ENCODE measurements around the gene SCGB3A2.
A peak's percentile ranks its signal among the peaks of the same experiment; 100 is the strongest.

SCGB3A2 gene

DNA sequence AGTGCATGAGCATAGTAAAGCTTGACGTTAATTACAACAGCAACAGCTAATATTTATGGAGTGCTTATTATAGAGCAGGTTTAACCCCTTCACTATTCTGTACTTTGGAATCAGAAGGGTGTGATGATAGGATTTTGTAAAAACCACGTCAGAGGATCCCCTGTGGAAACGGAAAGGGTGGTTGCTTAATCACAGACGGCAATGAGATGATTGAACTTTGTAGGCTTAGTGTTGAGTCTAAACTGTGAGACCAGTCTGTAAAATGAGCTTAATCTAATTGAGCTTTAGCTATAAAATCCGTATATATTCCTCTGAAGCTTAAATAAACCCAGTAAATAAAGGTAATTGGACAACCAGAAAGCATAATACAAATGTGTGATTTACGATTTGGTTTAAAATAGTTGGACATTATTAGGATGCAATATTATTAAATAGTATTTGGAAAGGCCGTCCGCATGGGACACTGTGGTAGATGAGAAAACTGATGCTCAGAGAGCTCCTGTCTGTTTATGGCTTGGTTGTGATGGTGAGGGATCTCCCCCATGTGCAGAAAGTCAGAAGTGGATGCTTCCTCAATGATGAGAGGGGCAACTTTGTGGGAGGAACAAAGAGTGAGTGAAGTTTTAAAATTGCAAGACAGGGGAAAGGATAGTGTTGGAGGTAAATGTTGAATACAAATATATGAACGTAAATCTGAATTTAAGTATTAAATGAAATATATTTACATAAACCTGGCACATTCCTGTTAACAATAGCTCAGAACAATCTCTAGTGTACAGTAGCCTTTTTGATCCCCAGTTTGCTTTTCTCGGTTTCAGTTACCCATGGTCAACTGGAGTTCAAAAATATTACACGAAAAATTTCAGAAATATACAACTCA, 23.4 kb upstream of the SCGB3A2 start:
- TF ChIP-seq, protein P1, sequence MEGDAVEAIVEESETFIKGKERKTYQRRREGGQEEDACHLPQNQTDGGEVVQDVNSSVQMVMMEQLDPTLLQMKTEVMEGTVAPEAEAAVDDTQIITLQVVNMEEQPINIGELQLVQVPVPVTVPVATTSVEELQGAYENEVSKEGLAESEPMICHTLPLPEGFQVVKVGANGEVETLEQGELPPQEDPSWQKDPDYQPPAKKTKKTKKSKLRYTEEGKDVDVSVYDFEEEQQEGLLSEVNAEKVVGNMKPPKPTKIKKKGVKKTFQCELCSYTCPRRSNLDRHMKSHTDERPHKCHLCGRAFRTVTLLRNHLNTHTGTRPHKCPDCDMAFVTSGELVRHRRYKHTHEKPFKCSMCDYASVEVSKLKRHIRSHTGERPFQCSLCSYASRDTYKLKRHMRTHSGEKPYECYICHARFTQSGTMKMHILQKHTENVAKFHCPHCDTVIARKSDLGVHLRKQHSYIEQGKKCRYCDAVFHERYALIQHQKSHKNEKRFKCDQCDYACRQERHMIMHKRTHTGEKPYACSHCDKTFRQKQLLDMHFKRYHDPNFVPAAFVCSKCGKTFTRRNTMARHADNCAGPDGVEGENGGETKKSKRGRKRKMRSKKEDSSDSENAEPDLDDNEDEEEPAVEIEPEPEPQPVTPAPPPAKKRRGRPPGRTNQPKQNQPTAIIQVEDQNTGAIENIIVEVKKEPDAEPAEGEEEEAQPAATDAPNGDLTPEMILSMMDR (IDR thresholded peaks at IDR 0.05; ENCODE audit: borderline replicate concordance, insufficient read depth, low read depth, low read length) = no peak
- H3K4me3 ChIP-seq (ENCODE audit: low read depth, low read length) = no peak overlapping the region

DNA sequence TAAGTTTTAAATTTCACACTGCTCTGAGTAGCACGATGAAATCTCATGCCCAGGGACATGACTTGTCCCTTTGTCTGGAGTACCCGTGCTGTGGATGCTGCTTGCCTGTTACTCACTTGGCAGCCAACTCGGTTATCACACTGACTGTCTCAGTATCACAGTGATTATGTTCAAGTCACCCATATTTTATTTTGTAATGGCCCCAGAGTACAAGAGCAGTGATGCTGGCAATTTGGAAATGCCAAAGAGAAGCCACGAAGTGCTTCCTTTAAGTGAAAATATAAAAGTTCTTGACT, 22.8 kb upstream of the SCGB3A2 start:
- no peak overlapping the region for H3K4me3 ChIP-seq (ENCODE audit: low read depth, low read length)
- TF ChIP-seq, protein P1 (IDR thresholded peaks at IDR 0.05; ENCODE audit: borderline replicate concordance, insufficient read depth, low read depth, low read length) = no peak

DNA sequence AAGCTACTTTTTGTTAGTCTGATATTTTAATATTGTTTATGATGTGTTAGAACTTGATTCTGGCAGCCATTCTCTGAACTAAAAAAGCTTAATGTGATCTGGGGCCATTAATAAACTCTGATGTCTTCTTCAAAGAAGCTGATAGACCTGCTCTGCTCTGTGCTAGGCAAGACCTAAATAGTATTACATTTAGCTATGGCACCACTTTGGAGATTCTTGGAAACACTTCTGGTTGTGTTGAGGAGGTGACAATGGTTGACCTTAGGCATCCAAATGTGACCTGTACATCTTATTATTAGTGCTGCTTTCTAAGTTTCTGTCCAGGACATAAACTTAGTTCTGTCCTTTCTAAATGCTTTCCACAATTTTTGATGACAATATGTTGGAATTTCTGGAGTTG, 21.7 kb upstream of the SCGB3A2 start:
- TF ChIP-seq, protein P1 (IDR thresholded peaks at IDR 0.05; ENCODE audit: borderline replicate concordance, insufficient read depth, low read depth, low read length) = no peak

DNA sequence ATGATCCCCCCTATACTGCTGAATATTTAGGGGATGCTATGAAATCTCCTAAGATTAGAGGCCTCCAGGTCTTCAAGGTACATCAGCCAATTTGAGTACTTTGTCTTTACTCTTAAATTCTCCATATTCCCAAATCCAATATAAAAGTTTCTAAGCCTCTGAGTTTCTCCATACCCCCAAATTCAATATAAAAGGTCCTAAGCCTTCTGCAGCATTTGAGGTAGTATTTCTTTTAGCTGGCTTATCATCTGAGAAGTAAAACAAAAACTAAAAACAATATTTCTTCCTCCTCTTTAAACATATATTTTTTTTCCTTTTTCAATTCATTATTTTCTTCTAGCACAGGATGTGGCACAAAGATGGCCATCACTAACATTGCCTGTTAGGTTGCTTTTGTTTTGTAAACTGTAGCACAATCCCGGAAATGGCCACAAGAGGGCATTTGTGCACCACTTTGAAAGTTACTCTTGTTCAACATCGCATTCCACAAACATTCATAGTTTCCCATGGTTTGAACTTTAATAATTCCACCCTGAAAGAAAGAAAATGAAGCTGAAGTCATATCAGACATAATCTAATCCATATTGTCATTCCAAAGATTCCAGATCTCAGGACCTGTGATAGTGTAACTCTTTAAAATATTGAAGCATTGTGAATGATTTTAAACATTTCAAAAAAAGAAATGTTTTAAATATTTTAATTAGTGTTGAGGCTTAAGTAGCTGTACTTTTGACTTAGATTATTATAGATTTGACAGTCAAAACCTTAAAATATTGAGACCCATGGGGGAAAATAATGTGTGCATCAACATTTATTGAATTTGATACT, 21.0 kb upstream of the SCGB3A2 start:
- H3K4me3 ChIP-seq (ENCODE audit: low read depth, low read length) = no peak overlapping the region
- TF ChIP-seq, protein P1 (IDR thresholded peaks at IDR 0.05; ENCODE audit: borderline replicate concordance, insufficient read depth, low read depth, low read length) = peak; percentile 68

More for the DNA sequence above, 21.7 kb upstream of the SCGB3A2 start:
- no peak overlapping the region for H3K4me3 ChIP-seq (ENCODE audit: low read depth, low read length)

DNA sequence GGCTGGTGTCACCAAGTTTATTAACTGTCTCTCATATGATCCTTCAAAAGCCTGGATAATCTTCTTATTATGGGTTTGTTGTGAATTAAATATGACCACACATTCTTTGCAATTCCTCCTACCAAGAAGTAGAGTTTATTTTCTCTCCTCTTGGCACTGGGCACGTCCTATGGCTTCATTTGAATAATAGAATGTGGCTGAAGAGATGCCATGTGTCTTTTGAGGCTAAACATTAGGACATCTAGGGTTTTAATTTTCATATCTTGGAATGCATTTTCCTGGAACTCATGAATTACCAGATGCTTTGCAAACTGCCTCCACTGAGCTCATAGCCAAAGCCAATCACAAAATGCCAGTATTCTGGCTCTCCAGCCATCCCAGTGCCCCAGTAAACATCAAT, 19.9 kb upstream of the SCGB3A2 start:
- TF ChIP-seq, protein P1 (IDR thresholded peaks at IDR 0.05; ENCODE audit: borderline replicate concordance, insufficient read depth, low read depth, low read length) = no peak
- H3K4me3 ChIP-seq (ENCODE audit: low read depth, low read length) = no peak overlapping the region

DNA sequence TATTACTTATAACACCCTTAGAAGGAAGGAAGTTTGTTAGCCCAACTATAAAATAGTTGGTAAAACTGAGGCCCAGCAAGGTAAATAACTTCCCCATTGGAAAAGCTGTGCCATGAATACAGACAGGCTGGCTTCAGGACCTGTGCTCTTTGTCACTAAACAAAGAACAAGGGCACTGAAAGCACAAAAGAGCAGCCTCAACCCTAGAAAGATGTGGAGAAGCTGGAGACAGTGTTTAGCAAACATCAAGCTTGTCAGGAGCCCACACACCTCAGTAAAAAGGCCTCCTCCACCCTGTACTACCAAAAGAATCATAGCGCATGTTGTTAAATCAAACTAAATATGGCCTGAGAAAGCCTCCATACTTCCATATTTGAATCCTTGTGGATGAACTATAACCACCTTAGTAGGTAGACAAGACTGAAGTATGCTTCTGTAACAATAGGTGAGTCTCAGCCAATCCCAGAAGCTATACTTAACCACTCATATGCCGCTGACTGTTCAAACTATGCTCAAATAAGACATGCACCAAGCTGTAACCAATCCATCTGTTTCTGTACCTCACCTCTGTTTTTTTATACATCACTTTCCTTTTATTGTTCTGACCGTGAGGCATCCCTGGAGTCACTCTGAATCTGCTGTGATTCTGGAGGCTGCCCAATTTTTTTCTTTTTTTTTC, 18.4 kb upstream of the SCGB3A2 start:
- TF ChIP-seq, protein P1 (IDR thresholded peaks at IDR 0.05; ENCODE audit: borderline replicate concordance, insufficient read depth, low read depth, low read length) = no peak
- H3K4me3 ChIP-seq (ENCODE audit: low read depth, low read length) = no peak overlapping the region
